HS-5 (cell line): ENCODE measurements around the gene TMEM61.
"Not testable (repeated sequence)": the region's sequence is repeated elsewhere in the genome, so short reads cannot be mapped to it uniquely, and the experiment has no call there.

ENCODE experiments used
- DNase-seq: peaks from one replicate; pipeline ENCODE4 v3.0.0-alpha.2; 2012; ENCODE audit warnings: low read depth

The TMEM61 gene

DNA sequence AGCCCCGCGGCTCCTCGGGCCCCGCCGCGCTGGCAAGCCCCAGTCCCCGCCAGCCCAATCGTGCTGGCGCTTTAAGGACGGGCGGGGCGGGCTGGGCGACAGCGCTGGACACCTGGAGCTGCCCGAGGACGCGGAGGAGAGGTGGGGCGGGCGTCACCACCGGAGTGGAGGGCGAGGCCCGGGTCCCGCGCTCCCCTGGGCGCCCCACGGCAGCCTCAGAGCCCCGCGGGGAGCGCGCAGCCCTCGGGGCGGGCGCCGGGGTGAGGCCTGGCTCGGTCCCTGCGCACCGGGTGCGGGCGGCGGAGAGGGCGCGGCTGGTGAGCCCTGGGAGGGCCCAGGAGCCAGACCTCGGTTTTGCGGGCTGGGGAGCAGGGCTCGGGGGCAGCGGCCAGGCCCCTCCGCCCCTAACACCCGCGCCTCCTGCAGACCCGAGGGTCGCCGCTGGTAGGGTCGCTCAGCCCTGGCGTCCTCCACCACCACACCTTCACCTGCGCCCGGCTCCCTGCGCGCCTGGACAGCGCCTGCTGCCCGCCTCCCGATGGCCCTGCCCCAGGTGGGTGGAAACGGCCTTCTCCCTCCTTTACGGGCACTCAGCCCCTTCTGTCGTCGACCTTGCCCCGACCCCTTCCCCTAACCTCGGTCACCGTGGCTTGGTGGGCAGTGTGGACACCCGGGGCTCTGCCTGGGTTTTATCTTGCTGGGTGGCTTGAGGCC lies at the start of gene TMEM61:
Gene TMEM61, plus strand, starts transcription at position 101 of the 714 bp plus-strand sequence. Its CDS starts 438 bp downstream, at position 539.
- DNase-seq: no peak

DNA sequence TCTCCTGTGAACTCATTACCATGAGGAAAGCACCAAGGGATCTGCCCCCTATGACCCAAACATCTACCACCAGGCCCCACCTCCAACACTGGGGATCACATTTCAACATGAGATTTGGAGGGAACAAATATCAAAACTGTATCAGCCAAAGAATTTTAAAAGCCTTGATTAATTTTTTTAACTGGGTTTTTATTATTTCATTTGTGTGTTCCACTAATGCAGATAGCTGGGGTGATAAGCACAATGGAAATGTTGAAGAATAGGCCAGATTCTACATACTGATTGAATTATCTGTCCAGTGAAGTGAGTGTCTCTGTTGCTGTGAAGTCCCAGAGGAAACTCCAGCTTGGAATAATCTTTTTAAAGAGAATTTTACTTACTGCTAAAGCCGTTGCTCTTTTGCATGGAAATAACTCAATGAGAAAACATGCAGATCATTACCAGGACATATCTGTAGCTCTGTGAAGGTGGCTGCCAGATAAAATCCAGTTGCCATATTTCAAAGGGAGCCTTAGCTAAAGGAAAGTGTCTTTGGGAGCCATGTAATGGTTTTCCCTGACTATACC lies 49.1 kb upstream of the TMEM61 start:
- no peak for DNase-seq

GRCh38 chr1:54934081-54934480 lies 46.3 kb upstream of the TMEM61 start:
- not testable (repeated sequence) for DNase-seq

- peak; percentile 83 for DNase-seq
Measured at GRCh38 chr1:54934869-54935268, 45.6 kb upstream of the TMEM61 start.

GRCh38 chr1:54936791-54937190 lies 43.6 kb upstream of the TMEM61 start:
- DNase-seq: no peak

GRCh38 chr1:54937469-54937868 lies 43.0 kb upstream of the TMEM61 start:
- no peak for DNase-seq

- not testable (repeated sequence) for DNase-seq
Measured at GRCh38 chr1:54938955-54939354, 41.5 kb upstream of the TMEM61 start.

- DNase-seq: no peak
Measured at GRCh38 chr1:54940042-54940441, 40.4 kb upstream of the TMEM61 start.

- no peak for DNase-seq
Measured at GRCh38 chr1:54942976-54943375, 37.5 kb upstream of the TMEM61 start.

DNA sequence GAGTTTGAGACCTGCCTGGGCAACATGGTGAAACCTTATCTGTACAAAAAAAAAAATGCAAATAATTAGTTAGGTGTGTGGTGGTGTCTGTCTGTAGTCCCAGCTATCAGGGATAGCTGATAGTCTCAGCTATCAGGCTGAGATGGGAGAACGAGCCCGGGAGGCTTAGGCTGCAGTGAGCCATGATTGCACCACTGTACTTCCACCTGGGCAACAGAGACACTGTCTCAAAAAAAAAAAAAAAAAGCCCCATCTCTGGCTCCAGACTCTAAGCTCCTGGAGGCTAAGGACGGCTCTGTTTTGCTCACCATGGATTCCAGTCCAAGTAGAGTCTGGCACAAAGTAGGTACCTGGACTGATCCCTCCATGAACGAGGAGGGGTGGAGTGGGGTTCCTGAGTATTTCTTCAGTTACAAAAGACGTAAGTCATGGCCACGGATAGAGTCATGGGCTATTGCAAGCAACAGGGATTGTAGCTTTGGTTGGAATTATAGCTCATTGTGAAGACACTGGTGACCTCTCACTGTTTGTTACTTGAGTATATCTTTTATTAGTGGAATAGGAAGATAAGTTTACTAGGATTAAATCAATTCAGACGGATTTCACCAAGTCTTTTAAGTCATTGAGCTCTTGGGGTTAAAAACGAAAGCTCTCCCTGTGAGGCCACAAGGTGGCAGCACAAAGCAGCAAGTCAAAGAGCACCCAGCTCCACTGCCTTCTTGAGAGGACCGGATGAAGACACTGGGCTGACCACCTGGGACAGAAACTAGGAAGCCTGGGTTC lies 35.6 kb upstream of the TMEM61 start:
- no peak for DNase-seq

- no peak for DNase-seq
Measured at GRCh38 chr1:54945393-54945936, 35.0 kb upstream of the TMEM61 start.

GRCh38 chr1:54947540-54947939 lies 32.9 kb upstream of the TMEM61 start:
- DNase-seq: no peak

DNA sequence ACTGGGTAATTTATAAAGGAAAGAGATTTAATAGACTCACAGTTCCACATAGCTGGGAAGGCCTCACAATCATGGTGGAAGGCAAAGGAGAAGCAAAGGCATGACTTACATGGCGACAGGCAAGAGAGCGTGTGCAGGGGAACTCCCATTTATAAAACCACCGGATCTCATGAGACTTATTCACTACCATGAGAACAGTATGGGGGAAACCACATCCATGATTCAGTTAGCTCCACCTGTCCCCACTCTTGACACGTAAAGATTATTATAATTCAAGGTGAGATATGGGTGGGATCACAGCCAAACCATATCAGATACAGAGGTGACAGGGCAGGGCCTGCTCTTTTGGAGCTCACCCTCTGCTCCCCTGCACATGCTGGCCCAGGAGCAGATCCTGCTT lies 31.4 kb upstream of the TMEM61 start:
- no peak for DNase-seq

DNA sequence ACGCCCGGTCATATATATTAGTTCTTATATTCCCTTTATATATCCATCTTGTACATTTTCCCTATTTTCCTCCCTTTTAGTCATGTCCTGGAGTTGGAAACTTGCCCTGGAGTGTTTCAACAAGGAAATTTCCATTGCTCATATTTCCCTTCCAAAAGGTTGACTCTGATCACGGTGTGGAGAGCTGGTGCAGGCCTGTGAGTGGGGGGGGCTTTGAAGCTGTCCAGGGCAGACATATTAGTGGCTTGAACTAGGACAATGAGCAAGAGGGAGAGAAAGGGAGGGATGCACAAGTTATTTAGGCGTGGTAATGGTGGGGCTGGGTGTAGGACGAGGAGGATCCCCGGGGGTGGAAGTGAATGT lies 30.4 kb upstream of the TMEM61 start:
- no peak for DNase-seq

GRCh38 chr1:54950369-54951163 lies 29.9 kb upstream of the TMEM61 start:
- DNase-seq: peak; percentile 72

GRCh38 chr1:54951810-54952226 lies 28.6 kb upstream of the TMEM61 start:
- no peak for DNase-seq

DNA sequence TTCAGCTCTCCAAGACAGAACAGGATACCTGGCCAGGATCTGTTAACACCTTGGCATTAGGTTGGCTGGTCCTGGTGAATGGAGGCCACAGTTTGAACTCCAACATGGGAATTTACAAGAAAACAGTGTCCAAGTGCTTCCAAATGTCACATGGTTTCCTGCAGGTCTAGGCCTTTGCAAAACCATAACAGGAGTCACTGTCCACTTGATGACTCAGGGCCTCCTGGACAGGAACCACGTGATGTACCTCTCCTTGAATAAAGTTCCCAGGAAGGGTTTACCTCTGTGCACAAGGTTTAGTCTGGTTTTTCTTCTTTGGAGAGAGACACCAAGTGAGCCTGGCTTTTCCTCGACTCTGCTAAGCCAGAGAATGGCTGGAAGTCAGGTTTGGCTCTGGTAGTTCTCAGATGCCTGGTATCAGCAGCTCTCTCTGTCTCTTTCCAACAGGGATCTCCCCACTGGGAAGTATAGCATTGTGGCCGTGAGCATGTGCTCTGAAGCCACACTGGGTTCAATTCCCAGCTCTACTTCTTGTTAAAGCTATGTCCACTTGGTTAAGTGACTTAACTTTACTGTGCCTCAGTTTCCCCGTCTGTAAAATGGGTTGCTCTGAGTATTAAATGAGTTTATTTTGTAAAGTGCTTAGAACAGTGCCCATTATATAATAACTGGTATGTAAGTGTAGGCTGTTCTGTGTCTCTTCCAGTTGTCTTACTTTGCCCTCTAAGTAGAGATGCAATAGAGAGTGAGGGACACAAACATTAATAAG lies 27.3 kb upstream of the TMEM61 start:
- DNase-seq: no peak

DNA sequence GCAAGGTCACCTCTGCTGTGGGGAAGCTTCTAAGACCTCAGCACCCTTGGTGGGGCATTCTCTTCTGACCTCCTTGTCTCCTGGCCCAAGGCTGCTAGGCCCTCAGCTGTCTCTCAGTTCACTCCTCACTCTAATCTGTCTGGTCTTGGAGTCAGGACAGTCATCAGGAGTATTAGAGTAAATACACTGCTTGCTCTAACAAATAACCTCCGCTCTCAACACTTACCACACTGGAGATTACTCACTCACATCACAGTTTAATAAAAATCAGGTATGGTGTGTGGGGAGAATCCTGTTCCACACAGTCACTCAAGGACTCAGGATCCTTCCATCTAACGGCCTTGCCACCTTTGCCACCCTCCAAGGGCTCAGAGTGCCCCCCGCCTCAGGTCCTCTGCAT lies 26.6 kb upstream of the TMEM61 start:
- no peak for DNase-seq

- DNase-seq: peak; percentile 67
Measured at GRCh38 chr1:54955359-54955758, 25.1 kb upstream of the TMEM61 start.

- DNase-seq: no peak
Measured at GRCh38 chr1:54956726-54957125, 23.7 kb upstream of the TMEM61 start.

GRCh38 chr1:54959241-54959640 lies 21.2 kb upstream of the TMEM61 start:
- no peak for DNase-seq
